NK-92 (cell line): ENCODE measurements around the gene MASP1.
"Not testable (repeated sequence)": the region's sequence is repeated elsewhere in the genome, so short reads cannot be mapped to it uniquely, and the experiment has no call there.

Experiments
- DNase-seq: peaks from one replicate; lab custom pipeline; 2025; ENCODE audit not compliant: unreplicated experiment; lab: John Stamatoyannopoulos, UW

The MASP1 gene

GRCh38 chr3:187267306-187267705 is 24.2 kb downstream of the MASP1 start:
- no peak for DNase-seq

- DNase-seq = no peak
Observed at GRCh38 chr3:187266691-187267090, 24.8 kb downstream of the MASP1 start.

GRCh38 chr3:187265461-187265955 is 26.0 kb downstream of the MASP1 start:
- DNase-seq = no peak

GRCh38 chr3:187264911-187265310 is 26.6 kb downstream of the MASP1 start:
- no peak for DNase-seq

- DNase-seq = no peak
Observed at GRCh38 chr3:187264021-187264420, 27.5 kb downstream of the MASP1 start.

GRCh38 chr3:187263270-187263669 is 28.3 kb downstream of the MASP1 start:
- no peak for DNase-seq

GRCh38 chr3:187262360-187262759 is 29.2 kb downstream of the MASP1 start:
- DNase-seq = no peak

GRCh38 chr3:187261541-187261969 is 30.0 kb downstream of the MASP1 start:
- DNase-seq = no peak

- DNase-seq = no peak
Observed at GRCh38 chr3:187259171-187259570, 32.4 kb downstream of the MASP1 start.

- DNase-seq = no peak
Observed at GRCh38 chr3:187257992-187258692, 33.4 kb downstream of the MASP1 start.

- DNase-seq = no peak
Observed at GRCh38 chr3:187257471-187257870, 34.1 kb downstream of the MASP1 start.

GRCh38 chr3:187256051-187256616 is 35.4 kb downstream of the MASP1 start:
- DNase-seq = no peak

GRCh38 chr3:187255314-187255713 is 36.2 kb downstream of the MASP1 start:
- DNase-seq = no peak

GRCh38 chr3:187252311-187252710 is 39.2 kb downstream of the MASP1 start:
- DNase-seq = no peak

GRCh38 chr3:187251599-187251998 is 39.9 kb downstream of the MASP1 start:
- DNase-seq = no peak

- DNase-seq = no peak
Observed at GRCh38 chr3:187247398-187247797, 44.1 kb downstream of the MASP1 start.

- DNase-seq = no peak
Observed at GRCh38 chr3:187243933-187244524, 47.5 kb downstream of the MASP1 start.

- no peak for DNase-seq
Observed at GRCh38 chr3:187242900-187243299, 48.6 kb downstream of the MASP1 start.

- no peak for DNase-seq
Observed at GRCh38 chr3:187242435-187242834, 49.1 kb downstream of the MASP1 start.

GRCh38 chr3:187238835-187239234 is 52.7 kb downstream of the MASP1 start:
- DNase-seq = not testable (repeated sequence)

- DNase-seq = no peak
Observed at GRCh38 chr3:187238239-187238638, 53.3 kb downstream of the MASP1 start.

GRCh38 chr3:187237741-187238140 is 53.8 kb downstream of the MASP1 start:
- DNase-seq = no peak
